ENCODE results near the gene CES4A. TPM values are rescaled to one million over a fixed set of nuclear protein-coding genes. Genes with fewer than 3 reads are reported as not detected.

Gene CES4A
- total and polyA plus RNA-seq, 9 of the 15 experiments (the other 6 are each of a cell fraction or from before 2014, with no cell fraction given) = 0.09 to 0.13 (median 0.11) TPM; not detected in 6

- Histone ChIP-seq H3K9me3 (replicated peaks; ENCODE audit: control insufficient read depth, insufficient read depth, low read depth, low read length) (no peaks in the 10 kb centered on the region), H3K9me1 (ENCODE audit: control insufficient read depth, insufficient read depth, low read length) (no peaks in the 10 kb centered on the region), H2AFZ (ENCODE audit: low read depth, low read length) (no peak overlapping the region), H3K9ac (ENCODE audit: insufficient read depth in 1 of 2, low read depth in 2 of 2, low read length in 2 of 2) (no peak overlapping the region), H3K4me2 (ENCODE audit: insufficient read depth, low read length) (no peak overlapping the region), H3K27me3 (ENCODE audit: control insufficient read depth in 2 of 2, insufficient read depth in 2 of 2, low read length in 2 of 2) (no peaks in the 10 kb centered on the region), H3K27ac (ENCODE audit: extremely low read depth, low read depth, low read length) (no peak overlapping the region), H3K36me3 (ENCODE audit: control insufficient read depth, insufficient read depth, low read length) (no peaks in the 10 kb centered on the region), H3K4me3 (no peak overlapping the region), H3K79me2 (ENCODE audit: control insufficient read depth, insufficient read depth, low read length) (no peaks in the 10 kb centered on the region), H3K4me1 (replicated peaks in 1 of 2; ENCODE audit: control insufficient read depth in 2 of 2, insufficient read depth in 2 of 2, low read length in 2 of 2) (peaks cover 4 to 19% of the 10 kb centered on the region in 2 experiments; a peak in 4 of 5 replicates), H4K20me1 (replicated peaks; ENCODE audit: control insufficient read depth, insufficient read depth, low read length) (no peaks in the 10 kb centered on the region)
- no peak for FAIRE-seq
- intact Hi-C loops (cut with micrococcal nuclease) (loop anchor here (5.0 to 10.0 kb wide), 4 partner anchors 65 to 387 kb away; partner anchors contain the start of gene MATCAP1), in situ Hi-C loops (cut with MboI) (loop anchor here (5.0 kb wide), 2 partner anchors 75 to 140 kb away; partner anchors contain the start of genes FBXL8 and TRADD)
- no peak for DNase-seq (ENCODE audit: extremely low read depth in 1 of 4, low spot score in 3 of 4)
- no peak for ATAC-seq
- ChIA-PET CTCF (ENCODE audit: low intra/inter-chr PET ratio) (interaction anchor here (0.8 to 3.1 kb wide), 7 partner anchors 38 to 168 kb away, joined by 3 to 29 read pairs (median 6); no protein-coding TSS in a partner anchor), POLR2A (interaction anchor here (0.6 to 2.0 kb wide), 11 partner anchors 9 to 230 kb away, joined by 3 to 15 read pairs (median 3); partner anchors contain the start of gene CBFB)
- WGBS (ENCODE audit: insufficient coverage, low coverage, missing lambda C conversion rate) = 36% methylated on average over 4 of the region's 4 CpGs
- BruUV-seq (replicated peaks) = no TSS peak
- TF ChIP-seq, protein P1, sequence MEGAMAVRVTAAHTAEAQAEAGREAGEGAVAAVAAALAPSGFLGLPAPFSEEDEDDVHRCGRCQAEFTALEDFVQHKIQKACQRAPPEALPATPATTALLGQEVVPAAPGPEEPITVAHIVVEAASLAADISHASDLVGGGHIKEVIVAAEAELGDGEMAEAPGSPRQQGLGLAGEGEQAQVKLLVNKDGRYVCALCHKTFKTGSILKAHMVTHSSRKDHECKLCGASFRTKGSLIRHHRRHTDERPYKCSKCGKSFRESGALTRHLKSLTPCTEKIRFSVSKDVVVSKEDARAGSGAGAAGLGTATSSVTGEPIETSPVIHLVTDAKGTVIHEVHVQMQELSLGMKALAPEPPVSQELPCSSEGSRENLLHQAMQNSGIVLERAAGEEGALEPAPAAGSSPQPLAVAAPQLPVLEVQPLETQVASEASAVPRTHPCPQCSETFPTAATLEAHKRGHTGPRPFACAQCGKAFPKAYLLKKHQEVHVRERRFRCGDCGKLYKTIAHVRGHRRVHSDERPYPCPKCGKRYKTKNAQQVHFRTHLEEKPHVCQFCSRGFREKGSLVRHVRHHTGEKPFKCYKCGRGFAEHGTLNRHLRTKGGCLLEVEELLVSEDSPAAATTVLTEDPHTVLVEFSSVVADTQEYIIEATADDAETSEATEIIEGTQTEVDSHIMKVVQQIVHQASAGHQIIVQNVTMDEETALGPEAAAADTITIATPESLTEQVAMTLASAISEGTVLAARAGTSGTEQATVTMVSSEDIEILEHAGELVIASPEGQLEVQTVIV (CRISPR knock-in tag; IDR thresholded peaks at IDR 0.05; ENCODE audit: borderline replicate concordance) = no peak
- TF ChIP-seq GABPB1 (CRISPR knock-in tag; IDR thresholded peaks at IDR 0.05) = 0 out of 2 replicates have a peak, but pooled peaks have one; percentile 7
Measured at GRCh38 chr16:67017421-67017750, 29.0 kb downstream of the CES4A start.

All from K562 (cell line).